GM12878 (cell line): ENCODE results near the gene IFNL1. TPM values are rescaled to one million over a fixed set of nuclear protein-coding genes. Genes with fewer than 3 reads are reported as not detected.
"Not testable (repeated sequence)": the region's sequence is repeated elsewhere in the genome, so short reads cannot be mapped to it uniquely, and the experiment has no call there.

Experiments
- ATAC-seq: fragments of 200-7000 bp; cut with Tn5 transposase; 3 replicates; pipeline ENCODE4 v1.9.1; 2020; ENCODE audit warnings: mild to moderate bottlenecking, moderate library complexity
- BruUV-seq: library from RNA; stranded (reverse); fragments of 400-500 nt; replicated peaks from 2 replicates; lab custom pipeline; 2021; lab: Mats Ljungman, UMichigan
- CTCF ChIA-PET: fragments of 300-600 bp; sonication (Branson Sonifier 250); formaldehyde crosslinking; extraction: SDS; loops from one replicate; lab custom pipeline; 2021; ENCODE audit warnings: inconsistent platforms; lab: Yijun Ruan, JAX
- POLR2A ChIA-PET: fragments of 350-600 bp; formaldehyde crosslinking; extraction: SDS; loops from one replicate; lab custom pipeline; 2021; ENCODE audit warnings: inconsistent platforms; lab: Charles Lee
- RAD21 ChIA-PET: fragments of 300-600 bp; sonication (Branson Sonifier 250); formaldehyde crosslinking; loops from one replicate; lab custom pipeline; 2023; ENCODE audit warnings: antibody characterized with exemption; ENCODE audit not compliant: unreplicated experiment; lab: Charles Lee
- SMC1A ChIA-PET: fragments of 300-600 bp; sonication (Branson Sonifier 250); formaldehyde crosslinking; loops from one replicate; lab custom pipeline; 2023; ENCODE audit not compliant: unreplicated experiment, uncharacterized antibody; lab: Charles Lee
- DNase-seq: peaks from one replicate; pipeline ENCODE4 v3.0.0-alpha.2; 2011; ENCODE audit warnings: low read depth, low spot score
- FAIRE-seq: peaks from 3 replicates; lab custom pipeline; 2011; peaks lifted over from hg19 to GRCh38; lab: Jason Lieb, UNC
- H2AFZ ChIP-seq: 2 replicates; pipeline ENCODE4 v1.6.0; 2011; ENCODE audit warnings: low read depth, low read length, control low read depth; ENCODE audit not compliant: control insufficient read depth
- H3K27ac ChIP-seq: 2 replicates; pipeline ENCODE4 v1.5.1; 2011; ENCODE audit warnings: control low read depth; ENCODE audit not compliant: control insufficient read depth, insufficient read depth
- H3K27me3 ChIP-seq, 2 experiments: replicated peaks in 1 of 2; 2 replicates each; pipeline versions ENCODE4 v1.6.0 to v1.6.1; 2011; ENCODE audit warnings: low read length in 1 of 2; ENCODE audit not compliant: control insufficient read depth in 2 of 2, insufficient read depth in 2 of 2
- H3K36me3 ChIP-seq, 2 experiments: 2 replicates each; pipeline ENCODE4 v1.5.1; 2011; ENCODE audit warnings: low read length in 1 of 2; ENCODE audit not compliant: control insufficient read depth in 2 of 2, insufficient read depth in 2 of 2
- H3K4me1 ChIP-seq: 2 replicates; pipeline ENCODE4 v1.6.1; 2011; ENCODE audit warnings: mild to moderate bottlenecking, low read length, moderate library complexity, mixed read lengths; ENCODE audit not compliant: control insufficient read depth, insufficient read depth
- H3K4me2 ChIP-seq: 2 replicates; pipeline ENCODE4 v1.6.0; 2011; ENCODE audit warnings: control low read depth; ENCODE audit not compliant: control insufficient read depth, insufficient read depth
- H3K4me3 ChIP-seq: fragments of 200-600 bp; sonication (generic); 2 replicates; pipeline ENCODE4 v1.5.1; 2016
- H3K79me2 ChIP-seq: 2 replicates; pipeline ENCODE4 v1.6.0; 2011; ENCODE audit warnings: low read length; ENCODE audit not compliant: control insufficient read depth, insufficient read depth
- H3K9ac ChIP-seq: 2 replicates; pipeline ENCODE4 v1.8.0; 2011; ENCODE audit warnings: low read length, control low read depth, mixed read lengths; ENCODE audit not compliant: control insufficient read depth, insufficient read depth
- H3K9me3 ChIP-seq: replicated peaks from 3 replicates; pipeline ENCODE4 v1.5.1; 2011; ENCODE audit warnings: mild to moderate bottlenecking, low read length; ENCODE audit not compliant: control insufficient read depth, insufficient read depth
- H4K20me1 ChIP-seq: 2 replicates; pipeline ENCODE4 v1.6.0; 2011; ENCODE audit not compliant: control insufficient read depth, insufficient read depth
- PRDM15 ChIP-seq: fragments of 450-650 bp; formaldehyde crosslinking; IDR thresholded peaks from 2 replicates; pipeline ENCODE4 v1.4.0; 2020; ENCODE audit warnings: mild to moderate bottlenecking, moderate library complexity
- WGBS: methylation state at CpG from one replicate; pipeline ENCODE4 v1.1.6; 2016; ENCODE audit warnings: low lambda C conversion rate; ENCODE audit not compliant: insufficient replicate concordance, insufficient coverage; ENCODE audit errors: missing lambda C conversion rate; 5-methylcytosine and 5-hydroxymethylcytosine counted together
- in situ Hi-C: fragments of 300-500 bp; cut with MboI; formaldehyde crosslinking; loops from 9 replicates; pipeline ENCODE4 v1.14.3; 2018; ENCODE audit warnings: mixed read lengths
- intact Hi-C: fragments of 100-400 bp; cut with micrococcal nuclease; formaldehyde crosslinking; loops from one replicate; pipeline ENCODE4 v1.14.2; 2022; ENCODE audit not compliant: unreplicated experiment
- polyA plus RNA-seq, 11 experiments: library from polyadenylated mRNA; depleted of rRNA in 4 of 11; unstranded in 6 of 11; stranded (reverse) in 5 of 11; fragments of >200 nt; fragmentation: Nextera tagmentation in 4 of 11; fragmentation: Illumina TruSeq in 1 of 11; extraction: Ambion mirVana in 4 of 11; extraction: Trizol in 1 of 11; gene quantifications; 1 replicate in 1 of 11; 2 replicates in 10 of 11; pipeline versions ENCODE4 v1.2.1 to v1.2.3, GENCODE V29; 2011 to 2016; ENCODE audit warnings: inconsistent platforms in 2 of 11, missing spikeins in 2 of 11, low read depth in 1 of 11
- total RNA-seq, 4 experiments: library from RNA; depleted of rRNA in 3 of 4; stranded (reverse); fragments of >200 nt in 3 of 4; fragmentation: Illumina TruSeq in 1 of 4; extraction: Trizol in 1 of 4; gene quantifications; 2 replicates each; pipeline versions ENCODE4 v1.2.1 to v1.2.3, GENCODE V29; 2013 to 2021
- TF ChIP-seq, protein P1 (sequence below): fragments of 450-650 bp; IDR thresholded peaks from 2 replicates; pipeline ENCODE4 v1.6.1; 2017; ENCODE audit warnings: low read depth, mild to moderate bottlenecking, moderate library complexity

Gene IFNL1
- total and polyA plus RNA-seq, 10 of the 15 experiments (the other 5 are each of a cell fraction or from before 2014, with no cell fraction given): not detected

DNA sequence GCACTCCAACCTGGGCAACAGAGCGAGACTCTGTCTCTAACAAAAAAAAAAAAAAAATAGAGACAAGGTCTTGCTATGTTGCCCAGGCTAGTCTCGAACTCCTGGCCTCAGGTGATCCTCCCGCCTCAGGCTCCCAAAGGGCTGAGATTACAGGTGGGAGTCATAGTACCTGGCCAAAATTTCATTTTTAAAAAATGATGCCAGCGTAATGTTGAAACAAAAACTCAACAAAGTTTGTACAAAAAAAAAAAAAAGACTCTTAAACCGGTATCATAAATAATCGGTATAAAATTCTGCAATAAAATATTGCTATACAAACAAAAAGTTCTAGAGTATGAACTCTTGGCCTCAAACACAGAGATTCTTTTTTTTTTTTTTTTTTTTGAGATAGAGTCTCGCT is 36.1 kb downstream of the IFNL1 start (continued):
- TF ChIP-seq PRDM15 (CRISPR knock-in tag): no peak
- TF ChIP-seq, protein P1, sequence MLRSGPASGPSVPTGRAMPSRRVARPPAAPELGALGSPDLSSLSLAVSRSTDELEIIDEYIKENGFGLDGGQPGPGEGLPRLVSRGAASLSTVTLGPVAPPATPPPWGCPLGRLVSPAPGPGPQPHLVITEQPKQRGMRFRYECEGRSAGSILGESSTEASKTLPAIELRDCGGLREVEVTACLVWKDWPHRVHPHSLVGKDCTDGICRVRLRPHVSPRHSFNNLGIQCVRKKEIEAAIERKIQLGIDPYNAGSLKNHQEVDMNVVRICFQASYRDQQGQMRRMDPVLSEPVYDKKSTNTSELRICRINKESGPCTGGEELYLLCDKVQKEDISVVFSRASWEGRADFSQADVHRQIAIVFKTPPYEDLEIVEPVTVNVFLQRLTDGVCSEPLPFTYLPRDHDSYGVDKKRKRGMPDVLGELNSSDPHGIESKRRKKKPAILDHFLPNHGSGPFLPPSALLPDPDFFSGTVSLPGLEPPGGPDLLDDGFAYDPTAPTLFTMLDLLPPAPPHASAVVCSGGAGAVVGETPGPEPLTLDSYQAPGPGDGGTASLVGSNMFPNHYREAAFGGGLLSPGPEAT: no peak

GRCh38 chr19:39332738-39333137 is 36.5 kb downstream of the IFNL1 start:
- 95% methylated on average over 6 of the region's 6 CpGs for WGBS
- H2AFZ ChIP-seq, H3K27ac ChIP-seq, DNase-seq, BruUV-seq, H3K36me3 ChIP-seq, in situ Hi-C loops, ATAC-seq, intact Hi-C loops, H3K9me3 ChIP-seq, H3K27me3 ChIP-seq, FAIRE-seq, H3K4me3 ChIP-seq, H3K9ac ChIP-seq, RAD21 ChIA-PET, H4K20me1 ChIP-seq, H3K4me2 ChIP-seq: not testable (repeated sequence)
- H3K79me2 ChIP-seq: peaks cover 17% of the 10 kb centered on the region
- POLR2A ChIA-PET: interaction anchor here (0.6 kb wide), 2 partner anchors 440 to 571 kb away, joined by 3 to 4 read pairs; no protein-coding TSS in a partner anchor
- CTCF ChIA-PET: interaction anchor here (3.3 kb wide), 1 partner anchor 211 kb away, joined by 16 read pairs; no protein-coding TSS in a partner anchor
- SMC1A ChIA-PET: interaction anchor here (2.9 kb wide), 1 partner anchor 211 kb away, joined by 8 read pairs; no protein-coding TSS in a partner anchor
- H3K4me1 ChIP-seq: peaks cover 11% of the 10 kb centered on the region
